ENCODE measurements around the gene EPHB2. TPM values are rescaled to one million over a fixed set of nuclear protein-coding genes. Genes with fewer than 3 reads are reported as not detected.

EPHB2 gene
- total RNA-seq, 1 donor from 2014 or later: 14.6 TPM

- no peak for DNase-seq (ENCODE audit: low spot score)
Observed at GRCh38 chr1:22880174-22880601, 169.5 kb downstream of the EPHB2 start.

GRCh38 chr1:22883406-22883805, 172.8 kb downstream of the EPHB2 start:
- DNase-seq (ENCODE audit: low spot score): no peak

- no peak for DNase-seq (ENCODE audit: low spot score)
Observed at GRCh38 chr1:22884806-22885530, 174.3 kb downstream of the EPHB2 start.

- DNase-seq (ENCODE audit: low spot score): no peak
Observed at GRCh38 chr1:22886211-22886610, 175.6 kb downstream of the EPHB2 start.

GRCh38 chr1:22887491-22887890, 176.9 kb downstream of the EPHB2 start:
- DNase-seq (ENCODE audit: low spot score): no peak

GRCh38 chr1:22888320-22889075, 177.9 kb downstream of the EPHB2 start:
- no peak for DNase-seq (ENCODE audit: low spot score)

GRCh38 chr1:22889213-22889827, 178.7 kb downstream of the EPHB2 start:
- DNase-seq (ENCODE audit: low spot score): no peak

- no peak for DNase-seq (ENCODE audit: low spot score)
Observed at GRCh38 chr1:22892789-22893188, 182.2 kb downstream of the EPHB2 start.

- DNase-seq (ENCODE audit: low spot score): no peak
Observed at GRCh38 chr1:22893292-22893691, 182.7 kb downstream of the EPHB2 start.

GRCh38 chr1:22895357-22895756, 184.7 kb downstream of the EPHB2 start:
- no peak for DNase-seq (ENCODE audit: low spot score)

- no peak for DNase-seq (ENCODE audit: low spot score)
Observed at GRCh38 chr1:22896184-22896583, 185.5 kb downstream of the EPHB2 start.

GRCh38 chr1:22900451-22900850, 189.8 kb downstream of the EPHB2 start:
- no peak for DNase-seq (ENCODE audit: low spot score)

GRCh38 chr1:22903113-22903512, 192.5 kb downstream of the EPHB2 start:
- DNase-seq (ENCODE audit: low spot score): no peak

- DNase-seq (ENCODE audit: low spot score): no peak
Observed at GRCh38 chr1:22906968-22907367, 196.3 kb downstream of the EPHB2 start.

GRCh38 chr1:22907528-22907927, 196.9 kb downstream of the EPHB2 start:
- DNase-seq (ENCODE audit: low spot score): no peak

- DNase-seq (ENCODE audit: low spot score): no peak
Observed at GRCh38 chr1:22908880-22909426, 198.3 kb downstream of the EPHB2 start.

- DNase-seq (ENCODE audit: low spot score): no peak
Observed at GRCh38 chr1:22910286-22910685, 199.6 kb downstream of the EPHB2 start.

GRCh38 chr1:22910986-22911651, 200.5 kb downstream of the EPHB2 start:
- DNase-seq (ENCODE audit: low spot score): no peak

- no peak for DNase-seq (ENCODE audit: low spot score)
Observed at GRCh38 chr1:22912311-22912710, 201.7 kb downstream of the EPHB2 start.

- DNase-seq (ENCODE audit: low spot score): no peak
Observed at GRCh38 chr1:22913421-22914141, 202.9 kb downstream of the EPHB2 start.

- no peak for DNase-seq (ENCODE audit: low spot score)
Observed at GRCh38 chr1:22914156-22914555, 203.5 kb downstream of the EPHB2 start.

Measured in ureter (tissue), 1 donor.